ENCODE data around the gene C4BPB.

Gene C4BPB

GRCh38 chr1:207058878-207059867 is 29.5 kb upstream of the C4BPB start:
- no peak for FAIRE-seq

DNA sequence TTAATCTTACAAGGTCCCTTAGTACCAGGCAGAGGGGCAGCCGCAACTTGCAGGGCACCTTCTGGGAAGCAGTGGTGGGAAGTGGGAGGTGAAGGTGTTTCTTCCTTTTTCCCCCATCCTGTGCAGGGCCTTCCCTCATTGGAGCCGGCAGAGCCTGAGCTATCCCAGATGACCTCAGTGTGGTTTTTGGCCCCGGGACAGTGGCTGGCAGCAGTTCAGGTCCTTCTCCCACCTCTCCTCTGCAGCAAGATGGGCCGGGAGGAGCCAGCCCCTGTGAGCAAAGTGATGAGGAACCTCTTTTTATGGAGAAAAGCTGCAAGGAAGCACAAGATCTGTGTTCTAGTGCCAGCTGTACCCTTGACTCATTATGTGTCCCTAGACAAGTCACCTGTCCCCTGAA is 28.8 kb upstream of the C4BPB start:
- DNase-seq (ENCODE audit: extremely low spot score, insufficient read length, low read depth) = no peak
- FAIRE-seq = no peak

More at GRCh38 chr1:207058878-207059867, 29.5 kb upstream of the C4BPB start:
- no peak for DNase-seq (ENCODE audit: extremely low spot score, insufficient read length, low read depth)

GRCh38 chr1:207060596-207060995 is 28.1 kb upstream of the C4BPB start:
- FAIRE-seq (no peak), DNase-seq (ENCODE audit: extremely low spot score, insufficient read length, low read depth) (no peak)

DNA sequence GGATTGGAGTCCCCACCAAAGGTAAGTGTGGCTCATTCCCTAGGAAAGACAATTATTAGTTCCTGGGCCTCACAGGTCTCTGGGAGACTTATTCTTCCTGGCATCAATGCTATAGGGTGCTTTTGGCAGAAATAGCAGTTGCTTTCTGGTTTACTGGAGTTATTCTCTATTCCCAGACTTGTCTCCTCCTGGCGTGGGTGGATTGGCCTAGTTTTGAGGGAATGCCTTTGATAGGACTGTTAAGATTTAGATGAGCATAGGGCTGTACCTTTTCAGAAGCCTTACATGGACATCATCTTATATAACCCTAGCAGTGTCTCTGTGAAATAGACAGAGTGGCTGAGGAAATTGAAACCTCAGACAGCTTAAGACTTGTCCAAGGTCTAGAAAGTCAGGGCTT is 26.6 kb upstream of the C4BPB start:
- FAIRE-seq = no peak
- no peak for DNase-seq (ENCODE audit: extremely low spot score, insufficient read length, low read depth)

DNA sequence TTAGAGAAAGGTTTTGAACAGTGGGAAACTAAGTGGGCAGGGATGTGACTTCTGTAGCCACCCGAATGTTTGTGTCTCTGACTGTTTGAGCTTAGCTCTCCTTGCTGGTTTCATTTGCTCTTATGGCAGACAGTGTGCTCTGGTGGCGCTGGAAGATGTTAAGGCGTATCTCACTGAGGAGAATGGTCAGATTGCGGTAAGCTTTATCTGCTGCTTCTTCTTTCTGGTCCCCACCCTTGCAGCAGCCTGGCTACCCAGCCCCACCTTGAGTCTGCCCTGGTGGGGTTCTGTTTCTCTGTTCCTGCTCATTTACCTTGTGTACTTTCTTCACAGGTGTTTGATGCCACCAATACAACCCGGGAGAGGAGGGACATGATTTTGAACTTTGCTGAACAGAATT is 25.6 kb upstream of the C4BPB start:
- FAIRE-seq (no peak), DNase-seq (ENCODE audit: extremely low spot score, insufficient read length, low read depth) (no peak)

- FAIRE-seq (no peak), DNase-seq (ENCODE audit: extremely low spot score, insufficient read length, low read depth) (no peak)
Observed at GRCh38 chr1:207064561-207064960, 24.1 kb upstream of the C4BPB start.

- FAIRE-seq (no peak), DNase-seq (ENCODE audit: extremely low spot score, insufficient read length, low read depth) (no peak)
Observed at GRCh38 chr1:207067185-207067584, 21.5 kb upstream of the C4BPB start.

- FAIRE-seq (no peak), DNase-seq (ENCODE audit: extremely low spot score, insufficient read length, low read depth) (no peak)
Observed at GRCh38 chr1:207067665-207068064, 21.0 kb upstream of the C4BPB start.

DNA sequence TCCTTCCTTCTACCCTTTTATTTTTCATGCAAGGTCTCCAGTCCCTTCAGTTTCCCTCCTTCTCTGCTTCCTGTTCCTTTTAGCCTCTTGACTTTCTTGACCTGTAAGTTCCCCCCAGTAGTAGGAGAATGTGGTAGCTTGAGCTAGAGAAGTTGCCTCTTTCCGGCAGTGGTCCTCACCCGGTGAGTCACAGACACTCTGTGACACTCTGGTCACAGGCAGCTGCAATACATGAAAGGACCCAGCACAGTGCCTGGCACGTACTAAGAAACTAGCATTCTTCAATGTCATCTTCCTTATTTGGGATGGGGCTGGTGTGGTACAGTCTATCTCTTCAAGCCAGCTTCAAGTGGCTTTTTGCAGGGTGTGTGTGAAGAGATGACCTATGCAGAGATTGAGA is 19.6 kb upstream of the C4BPB start:
- no peak for DNase-seq (ENCODE audit: extremely low spot score, insufficient read length, low read depth)
- no peak for FAIRE-seq

- DNase-seq (ENCODE audit: extremely low spot score, insufficient read length, low read depth) (no peak), FAIRE-seq (no peak)
Observed at GRCh38 chr1:207069858-207070506, 18.7 kb upstream of the C4BPB start.

- no peak for DNase-seq (ENCODE audit: extremely low spot score, insufficient read length, low read depth)
- FAIRE-seq = no peak
Observed at GRCh38 chr1:207070811-207071210, 17.8 kb upstream of the C4BPB start.

DNA sequence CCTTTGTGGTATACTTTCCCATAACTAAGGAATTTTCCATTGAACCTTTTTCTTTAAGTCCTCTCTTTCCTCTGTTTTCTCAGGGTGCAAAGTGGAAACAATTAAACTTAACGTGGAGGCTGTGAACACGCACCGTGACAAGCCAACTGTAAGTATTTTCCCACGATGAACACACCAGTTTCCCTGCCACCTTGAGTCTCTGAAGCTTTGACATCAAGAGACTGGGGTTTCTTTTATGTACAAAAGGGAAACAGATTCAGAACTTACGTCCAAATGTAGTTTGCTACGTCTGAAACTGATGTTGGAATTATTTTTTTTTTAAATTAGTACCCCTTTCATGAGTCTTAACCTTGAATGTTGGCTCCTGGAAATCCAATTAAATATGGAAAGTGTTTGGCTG is 17.2 kb upstream of the C4BPB start:
- no peak for FAIRE-seq

GRCh38 chr1:207072233-207072632 is 16.4 kb upstream of the C4BPB start:
- DNase-seq (ENCODE audit: extremely low spot score, insufficient read length, low read depth) = no peak
- no peak for FAIRE-seq

More for the DNA sequence above, 17.2 kb upstream of the C4BPB start:
- DNase-seq (ENCODE audit: extremely low spot score, insufficient read length, low read depth) = no peak

GRCh38 chr1:207073906-207074820 is 14.5 kb upstream of the C4BPB start:
- DNase-seq (ENCODE audit: extremely low spot score, insufficient read length, low read depth) (no peak), FAIRE-seq (no peak)

DNA sequence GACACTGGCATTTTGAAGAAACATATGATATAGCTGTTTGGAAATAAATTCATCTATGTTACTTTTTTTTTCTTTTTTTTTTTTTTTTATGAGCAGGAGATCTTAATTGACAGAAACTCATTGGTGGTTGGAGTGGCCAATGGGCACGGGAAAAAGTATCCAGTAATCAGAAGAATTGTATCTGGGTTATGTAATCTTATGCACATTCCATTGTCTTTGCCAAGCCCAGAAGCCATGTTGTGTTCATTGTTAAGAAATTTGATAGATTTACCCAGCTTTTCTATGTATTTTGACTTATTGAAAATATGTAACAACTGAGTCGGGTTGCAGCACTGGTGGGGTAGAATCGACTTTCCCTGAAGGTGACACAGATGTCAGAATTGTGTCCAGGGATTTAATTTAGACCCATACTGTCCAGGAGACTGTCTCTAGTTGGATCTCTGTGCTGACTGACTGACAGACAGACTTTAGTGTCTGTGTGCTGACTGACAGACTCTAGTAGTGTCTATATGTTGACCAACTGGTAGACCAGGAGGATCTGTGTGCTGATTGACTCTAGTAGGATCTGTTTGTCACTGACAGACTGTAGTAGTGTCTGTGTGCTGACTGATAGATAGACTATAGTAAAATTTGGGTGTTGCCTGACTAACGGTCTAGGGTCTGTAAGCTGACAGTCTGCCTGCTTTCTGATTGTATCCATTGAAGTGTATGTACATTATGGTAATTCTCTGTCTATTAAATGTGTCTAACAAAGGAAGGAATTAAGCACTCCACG is 12.3 kb upstream of the C4BPB start:
- no peak for DNase-seq (ENCODE audit: extremely low spot score, insufficient read length, low read depth)

DNA sequence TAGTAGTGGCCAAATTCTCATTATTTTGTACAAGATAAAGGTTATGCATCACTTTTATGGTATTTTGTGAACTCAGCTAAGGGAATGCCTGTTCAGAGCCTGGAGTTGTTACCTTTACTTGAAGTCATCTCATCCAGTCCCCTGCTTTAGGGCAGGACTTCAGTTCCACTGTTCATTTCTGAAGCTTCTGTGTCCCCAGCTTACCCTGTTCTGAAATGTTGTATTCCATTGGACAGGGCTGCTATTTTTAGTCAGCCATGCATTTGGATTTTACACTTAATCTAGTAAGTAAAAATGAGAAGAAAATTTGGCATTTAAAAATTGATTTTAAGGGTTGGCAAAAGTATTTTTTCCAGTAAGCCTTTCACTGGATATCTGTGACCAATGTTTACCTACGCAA is 11.6 kb upstream of the C4BPB start:
- no peak for DNase-seq (ENCODE audit: extremely low spot score, insufficient read length, low read depth)
- FAIRE-seq = no peak

More for the DNA sequence above, 12.3 kb upstream of the C4BPB start:
- FAIRE-seq = no peak

DNA sequence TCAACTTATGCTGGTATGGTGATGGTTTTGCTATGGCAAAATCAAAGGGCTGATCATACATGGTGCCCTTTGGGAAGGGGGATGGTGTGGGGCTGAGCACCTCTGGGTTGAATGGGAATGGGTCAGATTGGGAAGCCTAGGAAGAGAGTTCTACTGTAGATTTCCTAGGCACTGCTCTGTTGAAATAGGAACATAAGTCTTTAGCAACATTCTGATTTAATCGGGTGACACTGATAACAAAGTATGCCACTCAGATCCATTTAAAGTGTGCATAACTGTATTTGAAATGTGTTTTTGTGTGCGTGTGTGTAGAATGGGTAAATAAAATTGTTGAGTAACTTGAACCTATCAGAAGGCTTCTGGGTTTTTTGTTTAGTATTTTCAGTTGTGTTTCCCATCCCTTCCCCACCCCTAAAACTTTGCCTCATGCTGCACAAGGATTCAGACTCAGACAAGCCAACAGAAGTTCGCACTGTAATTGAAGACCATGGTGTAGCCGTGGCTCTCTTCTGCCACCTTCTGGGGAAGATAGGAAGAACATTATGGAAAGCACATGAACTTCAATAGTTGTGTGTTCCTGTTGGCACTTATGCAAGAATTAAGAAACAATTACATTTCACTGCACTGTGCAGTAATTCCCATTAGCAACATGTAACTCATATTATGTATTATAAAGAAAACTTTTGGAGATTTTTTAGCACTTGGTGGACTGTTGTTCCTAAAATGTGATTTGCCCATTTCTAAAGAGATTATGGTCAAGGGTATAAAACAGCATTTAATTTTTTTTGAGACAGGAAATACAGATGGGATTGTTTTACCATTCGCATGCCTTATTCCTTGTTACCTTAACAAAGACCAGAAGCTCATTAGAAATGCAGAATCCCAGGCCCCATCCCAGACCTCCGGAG is 10.9 kb upstream of the C4BPB start:
- DNase-seq (ENCODE audit: extremely low spot score, insufficient read length, low read depth) (peak; percentile 43), FAIRE-seq (peak; percentile 96)

GRCh38 chr1:207078578-207079132 is 10.0 kb upstream of the C4BPB start:
- no peak for FAIRE-seq
- no peak for DNase-seq (ENCODE audit: extremely low spot score, insufficient read length, low read depth)
